Loucy (cell line): Measurements from ENCODE around the gene TRIM67.

Experiments
- EZH2phosphoT487 ChIP-seq: fragments of 200-600 bp; IDR thresholded peaks from 2 replicates; pipeline ENCODE4 v1.6.1; 2018; ENCODE audit warnings: antibody characterized with exemption, mild to moderate bottlenecking, moderate library complexity, borderline replicate concordance
- TF ChIP-seq, protein P1 (sequence below): fragments of 200-600 bp; sonication (generic); conservative IDR thresholded peaks from 2 replicates; pipeline ENCODE4 v1.5.1; 2014; ENCODE audit warnings: mild to moderate bottlenecking, antibody characterized with exemption, low read length

DNA sequence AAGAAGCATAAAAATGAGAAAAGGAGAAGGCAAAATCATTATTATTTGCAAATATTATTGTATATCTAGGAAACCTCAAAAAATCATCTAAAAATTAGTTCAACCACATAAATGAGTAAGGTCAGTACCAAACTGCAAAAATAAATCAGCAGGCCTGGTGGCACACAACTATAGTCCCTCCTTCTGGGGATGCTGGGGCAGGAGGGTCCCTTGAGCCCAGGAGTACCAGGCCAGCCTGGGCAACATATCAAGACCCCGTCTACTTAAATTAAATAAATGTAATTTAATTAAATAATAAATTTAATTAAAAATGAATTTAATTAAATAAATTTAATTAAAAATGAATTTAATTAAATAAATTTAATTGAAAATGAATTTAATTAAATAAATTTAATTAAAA is 40.3 kb upstream of the TRIM67 start:
- TF ChIP-seq, protein P1, sequence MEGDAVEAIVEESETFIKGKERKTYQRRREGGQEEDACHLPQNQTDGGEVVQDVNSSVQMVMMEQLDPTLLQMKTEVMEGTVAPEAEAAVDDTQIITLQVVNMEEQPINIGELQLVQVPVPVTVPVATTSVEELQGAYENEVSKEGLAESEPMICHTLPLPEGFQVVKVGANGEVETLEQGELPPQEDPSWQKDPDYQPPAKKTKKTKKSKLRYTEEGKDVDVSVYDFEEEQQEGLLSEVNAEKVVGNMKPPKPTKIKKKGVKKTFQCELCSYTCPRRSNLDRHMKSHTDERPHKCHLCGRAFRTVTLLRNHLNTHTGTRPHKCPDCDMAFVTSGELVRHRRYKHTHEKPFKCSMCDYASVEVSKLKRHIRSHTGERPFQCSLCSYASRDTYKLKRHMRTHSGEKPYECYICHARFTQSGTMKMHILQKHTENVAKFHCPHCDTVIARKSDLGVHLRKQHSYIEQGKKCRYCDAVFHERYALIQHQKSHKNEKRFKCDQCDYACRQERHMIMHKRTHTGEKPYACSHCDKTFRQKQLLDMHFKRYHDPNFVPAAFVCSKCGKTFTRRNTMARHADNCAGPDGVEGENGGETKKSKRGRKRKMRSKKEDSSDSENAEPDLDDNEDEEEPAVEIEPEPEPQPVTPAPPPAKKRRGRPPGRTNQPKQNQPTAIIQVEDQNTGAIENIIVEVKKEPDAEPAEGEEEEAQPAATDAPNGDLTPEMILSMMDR = no peak
- no peak for TF ChIP-seq EZH2phosphoT487
